ENCODE measurements around the gene UPK3A. TPM values are rescaled to one million over a fixed set of nuclear protein-coding genes. Genes with fewer than 3 reads are reported as not detected.

Gene UPK3A
- total RNA-seq, 2 experiments from 2014 or later = not detected

- Histone ChIP-seq H3K27me3 (ENCODE audit: control insufficient read depth in 1 of 2, insufficient read depth in 2 of 2, low read length in 2 of 2) (no peaks in the 10 kb centered on the region), H3K4me3 (ENCODE audit: low read length) (no peak overlapping the region), H3K27ac (ENCODE audit: low read depth in 1 of 2, low read length in 2 of 2) (no peak overlapping the region), H3K4me1 (ENCODE audit: insufficient read depth, low read length) (peaks cover 35% of the 10 kb centered on the region), H3K9me3 (ENCODE audit: control insufficient read depth in 1 of 2, insufficient read depth in 1 of 2, low read length in 2 of 2) (no peaks in the 10 kb centered on the region), H3K36me3 (ENCODE audit: insufficient read depth, low read length) (no peaks in the 10 kb centered on the region)
- DNase-seq (no peak), ATAC-seq (ENCODE audit: poor library complexity) (no peak)
- Mint-ChIP-seq H3K27ac (peak overlapping the region; percentile 90), H3K36me3 (ENCODE audit: low read depth) (peaks cover 5% of the 10 kb centered on the region), H3K9me3 (no peaks in the 10 kb centered on the region), H3K27me3 (no peaks in the 10 kb centered on the region), H3K4me1 (ENCODE audit: low read depth) (peaks cover 19% of the 10 kb centered on the region), H3K4me3 (peak overlapping the region; percentile 76)
- no peak for TF ChIP-seq CTCF (IDR thresholded peaks at IDR 0.05)
- ChIA-PET POLR2A (no interaction called here), CTCF (no interaction called here)
- intact Hi-C loops (cut with DNase I, micrococcal nuclease) = loop anchor here in 1 of 2 experiments (10.0 kb wide), 1 partner anchor 812 kb away; no protein-coding TSS in a partner anchor
These were observed 42.0 kb upstream of the UPK3A start for GRCh38 chr22:45242778-45243191.

- Histone ChIP-seq H3K4me1 (ENCODE audit: insufficient read depth, low read length) (peaks cover 20% of the 10 kb centered on the region), H3K36me3 (ENCODE audit: insufficient read depth, low read length) (no peaks in the 10 kb centered on the region), H3K27ac (ENCODE audit: low read depth in 1 of 2, low read length in 2 of 2) (no peak overlapping the region), H3K27me3 (ENCODE audit: control insufficient read depth in 1 of 2, insufficient read depth in 2 of 2, low read length in 2 of 2) (no peaks in the 10 kb centered on the region), H3K4me3 (ENCODE audit: low read length) (no peak overlapping the region), H3K9me3 (ENCODE audit: control insufficient read depth in 1 of 2, insufficient read depth in 1 of 2, low read length in 2 of 2) (no peaks in the 10 kb centered on the region)
- Mint-ChIP-seq H3K4me3 (no peak overlapping the region), H3K4me1 (ENCODE audit: low read depth) (peaks cover 5% of the 10 kb centered on the region), H3K36me3 (ENCODE audit: low read depth) (peaks cover 5% of the 10 kb centered on the region), H3K9me3 (no peaks in the 10 kb centered on the region), H3K27ac (no peak overlapping the region), H3K27me3 (no peaks in the 10 kb centered on the region)
- intact Hi-C loops (cut with DNase I, micrococcal nuclease) = loop anchor here in 1 of 2 experiments (10.0 kb wide), 1 partner anchor 810 kb away; no protein-coding TSS in a partner anchor
- no peak for ATAC-seq (ENCODE audit: poor library complexity)
- TF ChIP-seq CTCF (IDR thresholded peaks at IDR 0.05) = no peak
- ChIA-PET CTCF (no interaction called here), POLR2A (interaction anchor here (0.8 kb wide), 1 partner anchor 40 kb away, joined by 3 read pairs; the partner anchor contains the start of gene UPK3A)
- DNase-seq = no peak
These were observed 39.8 kb upstream of the UPK3A start for GRCh38 chr22:45244916-45245315.

- ATAC-seq (ENCODE audit: poor library complexity) = no peak
- POLR2A ChIA-PET = no interaction called here
- no peak overlapping the region for H3K4me3 Mint-ChIP-seq
These were observed 38.4 kb upstream of the UPK3A start for GRCh38 chr22:45246060-45246985.

More at GRCh38 chr22:45246060-45246985, 38.4 kb upstream of the UPK3A start:
- Histone ChIP-seq H3K27me3 (ENCODE audit: control insufficient read depth in 1 of 2, insufficient read depth in 2 of 2, low read length in 2 of 2) (no peaks in the 10 kb centered on the region), H3K4me1 (ENCODE audit: insufficient read depth, low read length) (peaks cover 10% of the 10 kb centered on the region), H3K27ac (ENCODE audit: low read depth in 1 of 2, low read length in 2 of 2) (no peak overlapping the region), H3K9me3 (ENCODE audit: control insufficient read depth in 1 of 2, insufficient read depth in 1 of 2, low read length in 2 of 2) (no peaks in the 10 kb centered on the region), H3K4me3 (ENCODE audit: low read length) (no peak overlapping the region), H3K36me3 (ENCODE audit: insufficient read depth, low read length) (no peaks in the 10 kb centered on the region)
- H3K27ac Mint-ChIP-seq = no peak overlapping the region
- intact Hi-C loops (cut with DNase I, micrococcal nuclease) = loop anchor here in 1 of 2 experiments (10.0 kb wide), 1 partner anchor 808 kb away; no protein-coding TSS in a partner anchor
- DNase-seq = no peak
- no peak for TF ChIP-seq CTCF (IDR thresholded peaks at IDR 0.05)
- no peaks in the 10 kb centered on the region for H3K27me3 Mint-ChIP-seq
- no peaks in the 10 kb centered on the region for H3K36me3 Mint-ChIP-seq (ENCODE audit: low read depth)
- H3K4me1 Mint-ChIP-seq (ENCODE audit: low read depth) = peaks cover 5% of the 10 kb centered on the region
- CTCF ChIA-PET = no interaction called here
- no peaks in the 10 kb centered on the region for H3K9me3 Mint-ChIP-seq

Data from CD4-positive, alpha-beta T cell (primary cell).